Suprapubic skin (tissue), 3 donors: ENCODE measurements around the gene TAS2R43.

Source experiments
- CTCF ChIP-seq, 2 donors: fragments of 200-600 bp in 1 of 2; fragments of 450-650 bp in 1 of 2; sonication (generic) in 1 of 2; IDR thresholded peaks; one replicate each; pipeline ENCODE4 v1.5.1; 2016 to 2019; ENCODE audit warnings: antibody characterized with exemption in 2 of 2, mild to moderate bottlenecking in 1 of 2, moderate library complexity in 1 of 2
- POLR2A ChIP-seq, 2 donors: fragments of 450-650 bp; IDR thresholded peaks; one replicate each; pipeline ENCODE4 v1.6.1; 2017; ENCODE audit warnings: antibody characterized with exemption in 2 of 2, mild to moderate bottlenecking in 2 of 2, moderate library complexity in 2 of 2

- TF ChIP-seq CTCF (IDR thresholded peaks at IDR 0.05) (no peak), POLR2A (IDR thresholded peaks at IDR 0.05) (no peak)
Observed at GRCh38 chr12:11108862-11109261, 16.7 kb upstream of the TAS2R43 start.
